GM08714 (cell line): ENCODE results near the gene RBM44.

ENCODE experiments used
- H3K4me3 ChIP-seq: fragments of 200-500 bp; sonication (Bioruptor generic); 2 replicates; pipeline ENCODE4 v1.5.1; 2014; ENCODE audit warnings: mild to moderate bottlenecking, low read length, inconsistent platforms
- ZNF274 ChIP-seq: IDR thresholded peaks from 2 replicates; pipeline ENCODE4 v1.6.1; 2012; ENCODE audit warnings: mild to moderate bottlenecking, low read depth, low read length

The RBM44 gene

GRCh38 chr2:237877576-237878307, 79.2 kb downstream of the RBM44 start:
- H3K4me3 ChIP-seq = no peak overlapping the region
- TF ChIP-seq ZNF274 = no peak

- no peak for TF ChIP-seq ZNF274
- no peak overlapping the region for H3K4me3 ChIP-seq
These were observed 79.9 kb downstream of the RBM44 start for GRCh38 chr2:237878321-237879057.

- no peak overlapping the region for H3K4me3 ChIP-seq
- no peak for TF ChIP-seq ZNF274
These were observed 80.5 kb downstream of the RBM44 start for GRCh38 chr2:237879058-237879430.

GRCh38 chr2:237879991-237880560, 81.5 kb downstream of the RBM44 start:
- no peak for TF ChIP-seq ZNF274
- no peak overlapping the region for H3K4me3 ChIP-seq

- no peak overlapping the region for H3K4me3 ChIP-seq
- no peak for TF ChIP-seq ZNF274
These were observed 84.2 kb downstream of the RBM44 start for GRCh38 chr2:237882510-237883481.

GRCh38 chr2:237883951-237884446, 85.4 kb downstream of the RBM44 start:
- H3K4me3 ChIP-seq = no peak overlapping the region
- TF ChIP-seq ZNF274 = no peak

- TF ChIP-seq ZNF274 = no peak
- no peak overlapping the region for H3K4me3 ChIP-seq
These were observed 86.1 kb downstream of the RBM44 start for GRCh38 chr2:237884681-237885080.

- TF ChIP-seq ZNF274 = no peak
- no peak overlapping the region for H3K4me3 ChIP-seq
These were observed 86.7 kb downstream of the RBM44 start for GRCh38 chr2:237885111-237885930.

GRCh38 chr2:237885931-237886684, 87.5 kb downstream of the RBM44 start:
- TF ChIP-seq ZNF274 = no peak
- no peak overlapping the region for H3K4me3 ChIP-seq

GRCh38 chr2:237886685-237887481, 88.3 kb downstream of the RBM44 start:
- no peak for TF ChIP-seq ZNF274
- H3K4me3 ChIP-seq = no peak overlapping the region

GRCh38 chr2:237888389-237888788, 89.8 kb downstream of the RBM44 start:
- no peak for TF ChIP-seq ZNF274
- no peak overlapping the region for H3K4me3 ChIP-seq

GRCh38 chr2:237889016-237889415, 90.4 kb downstream of the RBM44 start:
- TF ChIP-seq ZNF274 = no peak
- no peak overlapping the region for H3K4me3 ChIP-seq
